ENCODE results near the gene WWC2.

GRCh38 chr4:183100298-183100599, 1.2 kb downstream of the WWC2 start:
- TF ChIP-seq CTCF (IDR thresholded peaks at IDR 0.05; ENCODE audit: low read depth, low read length, poor library complexity, severe bottlenecking) = no peak
- no peak for TF ChIP-seq EZH2phosphoT487 (IDR thresholded peaks at IDR 0.05; ENCODE audit: borderline replicate concordance, low read length)

Data from DOHH2 (cell line).